GM21737 (cell line): ENCODE measurements around the gene KRTAP10-2.

Source experiments
- ATAC-seq: cut with Tn5 transposase; IDR thresholded peaks from one replicate; pipeline ENCODE4 v1.9.1; 2021; ENCODE audit warnings: mild to moderate bottlenecking, moderate library complexity; ENCODE audit not compliant: unreplicated experiment

The KRTAP10-2 gene

GRCh38 chr21:44527156-44527982, 23.9 kb downstream of the KRTAP10-2 start:
- no peak for ATAC-seq

DNA sequence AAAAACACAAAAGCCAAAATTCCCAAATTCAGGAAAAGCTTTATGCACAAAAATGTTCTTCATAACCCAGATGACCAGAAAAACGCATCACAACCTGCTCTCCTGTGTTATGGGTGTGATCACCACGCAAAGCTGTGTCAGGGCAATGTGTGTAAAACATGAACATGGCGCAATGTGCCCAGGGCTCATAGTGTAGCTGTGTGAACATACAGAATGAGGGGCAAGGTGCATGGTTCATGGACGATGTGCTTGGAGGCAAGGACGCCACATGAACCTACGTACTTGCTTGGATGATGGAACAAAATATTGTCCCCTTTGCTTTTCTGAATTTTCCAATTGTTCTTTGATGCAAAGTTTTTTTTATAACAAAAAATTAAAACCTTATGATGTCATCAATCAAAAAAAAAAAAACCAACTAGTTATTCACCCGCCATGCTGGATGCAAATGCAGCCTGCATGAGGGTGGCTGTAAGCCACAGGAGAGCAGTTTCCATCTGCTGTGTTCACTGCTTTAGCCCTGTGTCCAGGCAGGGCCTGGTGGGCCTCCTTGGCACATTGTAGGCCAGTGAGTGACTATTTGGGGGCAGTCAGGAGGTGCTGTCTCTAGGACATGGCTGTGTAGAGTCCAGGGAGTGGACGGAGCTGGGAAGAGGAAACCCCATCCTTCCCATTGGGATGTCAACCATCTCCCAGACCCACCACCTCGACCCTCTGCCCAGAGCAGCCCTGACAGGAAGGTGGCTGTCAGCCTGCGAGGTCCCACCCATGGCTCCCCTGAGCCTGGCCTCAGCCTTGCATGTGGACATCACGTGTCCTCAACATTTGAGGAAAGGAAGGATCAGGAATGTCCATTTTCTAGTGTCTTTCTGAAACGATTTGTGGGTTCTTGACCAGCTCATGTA, 25.0 kb downstream of the KRTAP10-2 start:
- ATAC-seq, result no peak

DNA sequence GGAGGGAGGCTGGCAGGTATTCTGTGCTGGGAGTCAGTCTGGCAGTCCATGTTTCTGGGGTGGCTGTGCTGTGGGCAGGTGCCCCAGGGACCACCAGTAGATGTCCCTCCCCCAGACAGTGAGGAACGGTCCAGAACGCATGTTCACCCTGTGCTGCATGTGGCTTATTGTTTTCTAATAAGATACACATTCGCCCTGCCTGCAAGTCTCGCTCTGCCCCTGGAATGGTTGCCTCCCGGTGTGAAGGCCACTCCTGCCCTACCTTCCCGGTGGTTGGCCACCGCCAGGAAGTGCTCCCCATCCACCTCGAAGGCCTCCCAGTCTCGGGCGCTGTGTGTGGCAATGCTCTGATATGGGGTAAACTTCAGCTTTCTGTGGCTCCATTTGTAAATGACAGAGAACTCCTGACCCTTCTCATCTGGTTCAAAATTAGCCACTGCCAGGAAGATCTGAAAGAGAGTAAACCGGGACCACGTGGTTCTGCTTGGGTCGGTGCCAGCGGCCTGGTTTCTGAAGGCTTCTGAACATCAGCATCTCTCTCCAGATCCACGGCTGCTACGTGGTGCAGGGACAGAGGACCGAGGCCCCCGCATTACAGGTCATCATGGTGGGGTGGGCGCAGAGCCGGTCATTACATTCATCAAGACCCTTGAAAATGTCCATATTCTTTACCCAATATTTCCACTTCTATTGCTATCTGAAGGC, 25.8 kb downstream of the KRTAP10-2 start:
- ATAC-seq, result no peak

GRCh38 chr21:44524414-44525371, 26.6 kb downstream of the KRTAP10-2 start:
- no peak for ATAC-seq

DNA sequence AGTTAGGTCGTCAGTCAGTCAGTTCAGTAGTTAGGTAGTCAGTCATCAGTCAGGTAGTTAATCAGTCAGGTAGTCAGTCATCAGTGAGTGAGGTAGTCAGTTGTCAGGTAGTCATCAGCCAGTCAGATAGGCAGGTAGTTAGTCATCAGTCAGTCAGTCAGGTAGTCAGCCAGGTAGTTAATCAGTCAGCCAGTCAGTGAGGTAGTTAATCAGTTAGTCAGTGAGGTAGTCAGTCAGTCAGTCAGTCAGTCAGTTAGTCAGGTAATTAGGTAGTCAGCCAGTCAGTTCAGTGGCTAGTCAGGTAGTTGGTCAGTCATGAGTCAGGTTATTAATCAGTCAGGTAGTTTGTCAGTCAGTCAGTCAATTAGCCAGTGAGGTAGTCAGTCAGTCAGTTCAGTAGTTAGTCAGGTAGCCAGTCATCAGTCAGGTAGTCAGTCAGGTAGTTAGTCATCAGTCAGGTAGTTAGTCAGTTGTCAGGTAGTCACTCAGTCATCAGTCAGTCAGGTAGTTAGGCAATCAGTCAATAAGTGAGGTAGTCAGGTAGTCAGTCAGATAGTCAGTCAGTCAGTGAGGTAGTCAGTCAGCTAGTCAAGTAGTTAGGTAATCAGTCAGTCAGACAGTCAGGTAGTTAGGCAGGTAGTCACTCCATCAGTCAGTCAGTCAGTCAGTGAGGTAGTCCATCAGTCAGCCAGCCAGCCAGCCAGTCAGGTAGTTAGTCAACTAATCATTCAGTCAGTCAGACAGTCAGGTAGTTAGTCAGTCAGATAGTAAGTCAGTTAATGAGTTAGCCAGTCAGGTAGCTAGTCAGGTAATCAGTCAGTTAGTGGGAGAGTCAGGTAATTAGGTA, 27.5 kb downstream of the KRTAP10-2 start:
- ATAC-seq, result no peak

DNA sequence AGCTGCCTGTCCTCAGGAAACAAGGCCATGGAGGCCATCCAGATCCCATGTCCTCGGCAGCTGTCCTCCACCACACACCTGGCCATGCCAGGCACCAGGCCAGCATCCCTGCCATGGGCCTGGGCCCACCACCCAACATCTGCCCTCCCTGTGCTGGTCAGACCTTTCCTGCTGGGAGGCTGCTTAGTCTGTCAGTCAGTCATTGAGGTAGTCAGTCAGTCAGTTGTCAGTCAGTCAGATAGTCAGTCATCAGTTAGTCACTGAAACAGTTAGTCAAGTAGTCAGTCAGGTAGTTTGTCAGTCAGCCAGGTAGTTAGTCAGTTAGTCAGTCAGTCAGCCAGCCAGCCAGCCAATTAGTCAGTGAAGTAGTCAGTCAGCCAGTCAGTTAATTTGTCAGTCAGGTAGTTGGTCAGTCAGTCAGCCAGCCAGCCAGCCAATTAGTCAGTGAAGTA, 28.5 kb downstream of the KRTAP10-2 start:
- ATAC-seq, result no peak

DNA sequence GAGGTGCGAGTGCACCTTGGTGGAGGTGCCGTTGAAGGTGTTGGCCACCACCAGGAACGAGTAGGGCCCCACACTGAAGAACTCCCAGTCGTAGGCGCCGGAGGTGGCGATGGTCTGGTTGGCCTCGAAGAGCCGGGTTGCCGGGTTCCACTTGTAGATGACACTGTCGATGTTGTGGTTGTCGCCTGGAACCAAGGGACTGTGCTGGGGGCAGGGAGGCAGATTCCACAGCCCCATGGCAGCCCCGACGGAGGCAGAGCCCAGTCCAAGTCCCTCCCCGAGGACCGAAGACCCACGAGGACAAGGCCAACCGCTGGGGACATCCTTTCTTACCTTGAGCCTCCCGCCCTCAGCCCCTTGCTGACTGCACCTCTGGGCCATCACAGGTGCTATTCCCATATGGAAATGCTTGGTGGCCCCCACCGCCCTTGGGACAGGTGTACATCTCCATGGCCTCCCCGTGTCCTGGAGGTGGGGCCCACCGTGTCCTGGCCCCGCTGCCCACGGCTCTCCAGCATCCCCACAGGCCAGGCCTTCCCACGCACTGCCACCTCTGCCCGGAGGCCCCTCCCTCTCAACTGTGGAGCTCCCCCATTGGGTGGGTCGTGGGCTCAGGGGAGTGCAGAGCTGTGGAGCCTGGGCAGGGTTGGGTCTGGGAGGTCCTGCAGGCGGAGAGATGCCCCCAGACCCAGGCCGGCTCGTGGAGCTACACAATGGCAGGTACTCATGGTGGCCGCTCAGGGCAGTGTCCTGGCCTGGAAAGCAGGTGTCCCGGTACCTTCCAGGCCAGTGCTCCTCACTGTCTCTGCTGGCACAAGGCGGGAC, 29.2 kb downstream of the KRTAP10-2 start:
- ATAC-seq, result no peak

GRCh38 chr21:44521301-44521927, 29.9 kb downstream of the KRTAP10-2 start:
- no peak for ATAC-seq

DNA sequence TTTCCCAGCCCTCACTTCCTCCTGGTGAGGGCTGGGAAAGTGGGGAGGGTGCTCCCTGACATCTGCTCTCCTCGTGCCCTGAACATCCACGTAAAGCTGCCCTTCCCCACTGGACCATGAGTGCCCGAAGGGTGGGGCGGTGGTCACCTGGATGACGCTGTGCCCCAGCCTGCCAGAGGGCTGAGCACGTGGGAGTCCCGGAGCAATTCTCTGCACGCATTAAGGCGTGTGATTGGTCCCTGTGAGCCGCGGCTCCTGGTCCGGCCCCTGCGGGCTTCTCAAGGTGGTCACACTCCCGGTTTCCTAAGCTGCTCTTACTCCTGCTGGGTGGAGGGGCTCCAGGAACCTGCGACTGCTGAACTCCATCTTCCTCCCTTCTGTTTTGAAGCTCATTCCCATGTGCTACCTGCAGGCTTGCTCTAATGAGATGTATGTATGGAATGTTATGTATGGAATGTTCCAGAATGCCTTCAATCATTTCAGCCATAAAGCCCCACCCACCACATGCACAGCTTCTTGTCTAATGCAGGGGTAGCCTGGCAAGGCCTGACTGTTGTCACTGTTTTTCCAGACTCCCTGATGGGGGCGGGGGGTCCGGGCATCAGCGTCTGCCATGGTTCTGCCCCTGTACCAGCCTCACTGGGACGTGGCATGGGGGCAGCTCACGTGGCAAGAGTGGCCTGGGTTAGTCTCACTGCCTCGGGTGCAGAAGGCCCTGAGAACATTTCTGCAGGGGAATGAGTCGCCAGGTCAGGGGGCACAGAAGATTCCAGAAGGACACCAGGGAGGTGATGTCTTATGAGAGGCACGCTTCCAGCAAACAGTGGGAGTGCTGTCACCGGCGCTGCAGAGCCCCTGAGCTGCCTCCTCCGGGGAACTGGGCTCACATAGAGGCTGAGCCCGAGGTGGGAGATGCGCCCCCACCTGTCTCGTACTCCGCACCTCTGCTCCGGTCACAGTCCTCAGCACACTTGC, 30.7 kb downstream of the KRTAP10-2 start:
- ATAC-seq, result no peak

GRCh38 chr21:44519346-44520325, 31.7 kb downstream of the KRTAP10-2 start:
- no peak for ATAC-seq

DNA sequence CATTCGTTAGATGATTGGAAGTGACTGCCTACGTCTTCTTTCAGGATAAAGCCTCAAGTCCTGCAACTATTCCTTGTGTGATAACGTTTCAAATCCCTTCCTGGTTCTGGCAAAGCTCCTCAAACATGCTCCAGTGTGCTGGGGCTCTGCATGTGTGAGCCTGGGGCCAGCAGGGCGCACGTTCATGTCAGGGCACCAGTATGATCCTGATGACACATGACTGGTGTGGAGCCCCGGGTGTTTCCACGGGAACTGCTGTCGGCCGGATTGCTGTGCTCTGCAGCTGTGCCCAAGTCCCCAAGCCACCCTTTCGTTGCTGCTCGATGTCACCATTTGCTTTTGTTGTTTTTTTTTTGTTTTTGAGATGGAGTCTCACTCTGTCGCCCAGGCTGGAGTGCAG, 32.6 kb downstream of the KRTAP10-2 start:
- no peak for ATAC-seq

GRCh38 chr21:44517175-44517899, 34.0 kb downstream of the KRTAP10-2 start:
- ATAC-seq, result no peak

DNA sequence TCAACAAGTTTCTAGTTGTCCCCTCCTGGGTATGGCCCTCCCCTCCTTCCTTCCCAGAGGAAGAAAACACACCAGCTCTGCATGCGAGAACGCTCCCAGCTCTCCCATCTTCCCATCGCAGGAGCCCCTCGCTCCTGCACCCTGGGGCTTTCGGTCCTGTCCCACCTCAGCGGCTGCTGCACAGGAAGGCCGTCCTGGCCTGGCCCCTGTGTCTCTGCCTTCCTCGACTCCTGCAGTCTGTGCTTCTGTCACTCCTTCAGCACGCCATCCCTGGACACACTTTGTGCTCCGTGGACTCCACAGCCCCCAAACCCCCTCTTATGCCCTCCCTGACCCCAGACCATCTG, 34.5 kb downstream of the KRTAP10-2 start:
- no peak for ATAC-seq

DNA sequence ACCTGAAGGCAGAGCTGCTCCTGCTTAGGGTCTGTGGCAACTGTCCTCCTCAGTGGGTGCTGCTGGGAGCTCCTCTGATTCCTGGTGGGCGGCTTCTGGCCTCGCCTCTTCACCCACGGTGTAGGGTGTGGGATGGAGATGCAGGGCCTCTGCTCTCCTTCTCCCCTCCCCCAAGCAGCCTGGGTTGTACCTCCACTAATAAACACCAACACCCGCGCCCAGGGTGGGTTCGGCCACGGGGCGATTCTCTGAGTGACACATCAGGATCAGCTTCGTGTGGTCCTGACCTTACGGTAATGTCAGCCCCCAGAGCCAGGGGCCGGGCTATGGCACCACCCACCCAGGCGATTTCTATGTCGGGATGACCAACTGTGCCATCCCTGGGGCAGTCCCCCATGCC, 35.0 kb downstream of the KRTAP10-2 start:
- ATAC-seq, result no peak
